ENCODE data around the gene HSD11B1L. TPM values are rescaled to one million over a fixed set of nuclear protein-coding genes. Genes with fewer than 3 reads are reported as not detected.

The HSD11B1L gene
- total and polyA plus RNA-seq, 7 donors, result 4.2 to 37.1 (median 19.9) TPM

GRCh38 chr19:5644037-5644436 is 36.8 kb upstream of the HSD11B1L start:
- peaks cover 16 to 75% (median 36%) of the 10 kb centered on the region in 4 donors for H3K36me3 ChIP-seq
- WGBS, 2 donors, result 88 to 93% methylated on average over 2 of the region's 2 CpGs
- intact Hi-C loops (cut with DNase I), result no loop called here

GRCh38 chr19:5645409-5645808 is 35.4 kb upstream of the HSD11B1L start:
- H3K36me3 ChIP-seq, result peaks cover 24 to 86% (median 45%) of the 10 kb centered on the region in 4 donors
- peaks cover 0 to 9% (median 1%) of the 10 kb centered on the region in 4 donors for H3K4me1 ChIP-seq
- no peak for TF ChIP-seq CTCF (IDR thresholded peaks at IDR 0.05)
- TF ChIP-seq EP300 (IDR thresholded peaks at IDR 0.05), result no peak
- no peak for TF ChIP-seq POLR2A (IDR thresholded peaks at IDR 0.05)
- TF ChIP-seq POLR2AphosphoS5 (IDR thresholded peaks at IDR 0.05), result no peak
- intact Hi-C loops (cut with DNase I), result no loop called here
- DNase-seq, result peak; percentile 42
- H3K4me3 ChIP-seq, result no peak overlapping the region
- H3K27me3 ChIP-seq, result no peaks in the 10 kb centered on the region
- 86 to 92% methylated on average over 5 of the region's 5 CpGs for WGBS, 2 donors
- H3K27ac ChIP-seq, result no peak overlapping the region
- H3K9me3 ChIP-seq, result no peaks in the 10 kb centered on the region

More at GRCh38 chr19:5644037-5644436, 36.8 kb upstream of the HSD11B1L start:
- no peaks in the 10 kb centered on the region for H3K27me3 ChIP-seq
- no peak overlapping the region for H3K27ac ChIP-seq
- H3K4me3 ChIP-seq, result no peak overlapping the region
- DNase-seq, result no peak
- no peaks in the 10 kb centered on the region for H3K9me3 ChIP-seq
- TF ChIP-seq EP300 (IDR thresholded peaks at IDR 0.05), result no peak
- no peak for TF ChIP-seq POLR2AphosphoS5 (IDR thresholded peaks at IDR 0.05)
- no peak for TF ChIP-seq CTCF (IDR thresholded peaks at IDR 0.05)
- TF ChIP-seq POLR2A (IDR thresholded peaks at IDR 0.05), result no peak
- H3K4me1 ChIP-seq, result peaks cover 0 to 9% (median 1%) of the 10 kb centered on the region in 4 donors

GRCh38 chr19:5646703-5647102 is 34.1 kb upstream of the HSD11B1L start:
- intact Hi-C loops (cut with DNase I), result no loop called here
- peak; percentile 17 for DNase-seq
- Histone ChIP-seq H3K27ac (no peak overlapping the region), H3K36me3 (peaks cover 36 to 93% (median 57%) of the 10 kb centered on the region in 4 donors), H3K9me3 (no peaks in the 10 kb centered on the region), H3K4me3 (no peak overlapping the region), H3K27me3 (no peaks in the 10 kb centered on the region), H3K4me1 (peaks cover 0 to 9% (median 0%) of the 10 kb centered on the region in 4 donors)
- WGBS, 2 donors, result 92 to 94% methylated on average over 4 of the region's 4 CpGs
- TF ChIP-seq POLR2AphosphoS5 (IDR thresholded peaks at IDR 0.05) (no peak), EP300 (IDR thresholded peaks at IDR 0.05) (no peak), POLR2A (IDR thresholded peaks at IDR 0.05) (no peak), CTCF (IDR thresholded peaks at IDR 0.05) (no peak)

GRCh38 chr19:5648464-5648863 is 32.4 kb upstream of the HSD11B1L start:
- intact Hi-C loops (cut with DNase I), result no loop called here
- H3K4me3 ChIP-seq, result no peak overlapping the region
- 90 to 96% methylated on average over 11 of the region's 11 CpGs for WGBS, 2 donors
- no peaks in the 10 kb centered on the region for H3K27me3 ChIP-seq
- TF ChIP-seq EP300 (IDR thresholded peaks at IDR 0.05), result no peak
- peaks cover 0 to 9% (median 0%) of the 10 kb centered on the region in 4 donors for H3K4me1 ChIP-seq
- no peaks in the 10 kb centered on the region for H3K9me3 ChIP-seq
- H3K27ac ChIP-seq, result no peak overlapping the region
- DNase-seq, result no peak
- peaks cover 49 to 93% (median 64%) of the 10 kb centered on the region in 4 donors for H3K36me3 ChIP-seq

GRCh38 chr19:5651361-5651760 is 29.5 kb upstream of the HSD11B1L start:
- intact Hi-C loops (cut with DNase I), result no loop called here
- TF ChIP-seq CTCF (IDR thresholded peaks at IDR 0.05) (no peak), EP300 (IDR thresholded peaks at IDR 0.05) (no peak), POLR2A (IDR thresholded peaks at IDR 0.05) (no peak), POLR2AphosphoS5 (IDR thresholded peaks at IDR 0.05) (no peak)
- Histone ChIP-seq H3K36me3 (peaks cover 61 to 93% (median 81%) of the 10 kb centered on the region in 4 donors), H3K4me3 (no peak overlapping the region), H3K27ac (no peak overlapping the region), H3K27me3 (no peaks in the 10 kb centered on the region), H3K4me1 (no peaks in the 10 kb centered on the region), H3K9me3 (no peaks in the 10 kb centered on the region)
- 95 to 96% methylated on average over 5 of the region's 5 CpGs for WGBS, 2 donors
- peak; percentile 39 for DNase-seq

All from sigmoid colon (tissue), 7 donors.